Ascending aorta (tissue), 2 donors: ENCODE results near the gene RBBP8NL. TPM values are rescaled to one million over a fixed set of nuclear protein-coding genes. Genes with fewer than 3 reads are reported as not detected.

Experiments used
- DNase-seq, 2 donors: peaks; one replicate each; pipeline ENCODE4 v3.0.0-alpha.2; 2019; ENCODE audit warnings: low spot score in 2 of 2
- H3K27ac ChIP-seq, 2 donors: fragments of 200-600 bp; sonication (generic); one replicate each; pipeline ENCODE4 v1.5.1; 2016 to 2017; ENCODE audit warnings: mild to moderate bottlenecking in 1 of 2
- H3K27me3 ChIP-seq: fragments of 200-600 bp; sonication (generic); one replicate; pipeline ENCODE4 v1.5.1; 2017
- H3K36me3 ChIP-seq, 2 donors: fragments of 200-600 bp; sonication (generic); one replicate each; pipeline ENCODE4 v1.5.1; 2016
- H3K4me1 ChIP-seq, 2 donors: fragments of 200-600 bp; sonication (generic); one replicate each; pipeline ENCODE4 v1.5.1; 2016 to 2017; ENCODE audit warnings: mild to moderate bottlenecking in 1 of 2
- H3K4me3 ChIP-seq, 2 donors: fragments of 200-600 bp; sonication (generic); one replicate each; pipeline ENCODE4 v1.5.1; 2016 to 2017; ENCODE audit warnings: mild to moderate bottlenecking in 1 of 2
- H3K9me3 ChIP-seq, 2 donors: fragments of 200-600 bp; sonication (generic); one replicate each; pipeline ENCODE4 v1.5.1; 2016
- CTCF ChIP-seq, 3 experiments: fragments of 200-600 bp in 2 of 3; fragments of 450-650 bp in 1 of 3; sonication (generic) in 2 of 3; IDR thresholded peaks; one replicate each; pipeline ENCODE4 v1.5.1; 2016 to 2019; ENCODE audit warnings: antibody characterized with exemption in 3 of 3, mild to moderate bottlenecking in 1 of 3, moderate library complexity in 1 of 3
- intact Hi-C: fragments of 100-400 bp; cut with DNase I; formaldehyde crosslinking; loops from one replicate; pipeline ENCODE4 v1.15.1; 2023
- total RNA-seq: library from RNA; depleted of rRNA; stranded (reverse); fragments of >200 nt; gene quantifications from one replicate; pipeline ENCODE4 v1.1.0, GENCODE V29; 2016

RBBP8NL gene
- total RNA-seq, 1 donor from 2014 or later = not detected

DNA sequence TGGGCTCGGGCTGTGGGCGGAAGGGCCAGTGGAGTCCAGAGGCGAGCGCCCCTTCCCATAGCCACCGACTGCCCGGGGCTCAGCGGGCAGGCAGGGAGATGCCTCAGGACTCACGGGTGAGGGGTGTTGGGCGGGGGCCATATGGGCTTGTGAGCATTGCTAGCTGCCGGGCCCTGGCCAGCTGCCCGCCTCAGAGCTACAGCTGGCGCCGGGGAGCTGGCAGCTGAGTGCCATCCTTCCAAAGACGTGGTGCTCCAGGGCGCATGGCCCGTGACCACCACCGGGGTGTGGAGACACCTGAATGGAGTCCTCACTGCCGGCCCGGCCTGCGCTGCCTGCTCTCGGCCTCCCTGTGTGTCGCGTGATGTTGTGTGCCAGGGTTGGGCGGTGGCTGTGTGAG lies 10.6 kb upstream of the RBBP8NL start:
- H3K4me1 ChIP-seq = peaks cover 0 to 11% of the 10 kb centered on the region in 2 donors
- no peaks in the 10 kb centered on the region for H3K27me3 ChIP-seq
- no peaks in the 10 kb centered on the region for H3K9me3 ChIP-seq
- no peak overlapping the region for H3K4me3 ChIP-seq
- no peaks in the 10 kb centered on the region for H3K36me3 ChIP-seq
- H3K27ac ChIP-seq = no peak overlapping the region
- intact Hi-C loops = no loop called here
- TF ChIP-seq CTCF (IDR thresholded peaks at IDR 0.05) = no peak
- DNase-seq = no peak

DNA sequence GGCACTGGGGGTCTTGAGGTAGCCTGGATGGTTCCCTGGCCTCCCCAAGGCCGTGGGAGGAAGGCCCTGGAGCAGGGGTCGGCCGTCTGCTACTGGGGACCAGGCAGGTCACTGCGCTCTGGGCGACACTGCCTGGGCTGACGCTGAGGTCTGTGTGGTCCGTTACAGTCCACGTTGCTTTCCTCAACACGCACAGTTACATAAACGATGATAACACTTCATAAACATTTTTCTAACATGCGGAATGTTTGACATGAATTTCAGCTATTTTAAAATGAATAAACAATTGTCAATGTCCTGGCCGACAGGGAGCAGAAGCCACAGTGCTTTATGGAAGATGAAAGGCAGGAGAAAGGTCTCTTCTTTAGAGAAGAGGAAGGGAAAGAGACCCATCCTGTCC lies 10.2 kb upstream of the RBBP8NL start:
- Histone ChIP-seq H3K4me1 (peaks cover 0 to 11% of the 10 kb centered on the region in 2 donors), H3K9me3 (no peaks in the 10 kb centered on the region), H3K36me3 (no peaks in the 10 kb centered on the region), H3K27me3 (no peaks in the 10 kb centered on the region), H3K27ac (no peak overlapping the region), H3K4me3 (no peak overlapping the region)
- intact Hi-C loops = no loop called here
- no peak for DNase-seq
- TF ChIP-seq CTCF (IDR thresholded peaks at IDR 0.05) = no peak

DNA sequence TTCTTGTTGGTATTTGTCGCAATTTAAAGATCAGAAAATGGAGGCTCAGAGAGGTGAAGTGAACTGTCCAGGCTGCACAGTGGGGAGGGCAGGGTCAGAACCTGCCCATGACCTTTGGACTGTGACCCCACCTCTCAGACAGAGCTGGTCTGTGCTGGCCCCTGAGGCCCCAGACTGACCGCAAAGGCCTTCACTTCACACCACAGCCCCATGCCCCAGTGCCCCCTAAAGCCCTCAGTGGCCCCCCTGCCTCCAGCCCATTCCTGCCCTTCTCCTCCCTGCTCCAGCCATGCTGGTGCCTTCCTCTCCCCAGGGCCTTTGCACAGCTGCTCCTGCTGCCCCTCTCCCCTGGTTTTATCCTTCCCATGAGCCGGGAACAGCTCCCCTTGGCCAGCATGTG lies 9.4 kb upstream of the RBBP8NL start:
- no peak for TF ChIP-seq CTCF (IDR thresholded peaks at IDR 0.05)
- intact Hi-C loops = no loop called here
- no peaks in the 10 kb centered on the region for H3K9me3 ChIP-seq
- no peak overlapping the region for H3K27ac ChIP-seq
- H3K4me1 ChIP-seq = peaks cover 0 to 11% of the 10 kb centered on the region in 2 donors
- no peak overlapping the region for H3K4me3 ChIP-seq
- DNase-seq = no peak
- no peaks in the 10 kb centered on the region for H3K36me3 ChIP-seq
- H3K27me3 ChIP-seq = no peaks in the 10 kb centered on the region

- peak in 1 of 2 donors; percentile 68 for DNase-seq
Measured at GRCh38 chr20:62433658-62434497, 6.5 kb upstream of the RBBP8NL start.

DNA sequence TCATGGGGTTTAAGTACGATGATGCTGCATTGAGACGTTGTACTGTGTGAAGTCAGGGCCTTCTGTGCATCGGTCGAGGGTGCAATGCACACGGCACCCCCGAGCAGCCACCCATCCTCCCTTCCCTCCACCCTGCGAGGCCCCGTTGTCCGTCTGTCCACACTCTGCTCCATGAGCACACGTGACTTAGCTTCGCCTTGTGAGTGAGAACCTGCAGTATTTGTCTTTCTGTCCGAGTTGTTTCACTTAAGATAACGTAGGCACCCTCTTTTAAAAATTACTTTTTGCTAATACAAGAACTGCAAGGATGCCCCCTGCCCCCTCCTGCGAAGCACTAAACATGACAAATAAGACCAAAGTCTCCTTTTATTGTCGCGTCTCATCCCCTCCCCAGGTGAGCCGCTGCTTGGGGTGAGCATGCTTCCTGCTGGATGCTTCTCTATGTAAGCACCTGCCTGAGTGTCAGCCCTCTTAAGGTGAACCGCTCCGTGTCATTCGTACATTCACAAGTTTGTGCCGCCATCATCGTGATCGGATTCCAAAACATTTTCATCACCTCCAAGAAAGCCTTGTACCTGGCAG lies 3.6 kb upstream of the RBBP8NL start:
- TF ChIP-seq CTCF (IDR thresholded peaks at IDR 0.05) = no peak
- Histone ChIP-seq H3K27me3 (no peaks in the 10 kb centered on the region), H3K4me1 (peaks cover 0 to 11% of the 10 kb centered on the region in 2 donors), H3K4me3 (no peak overlapping the region), H3K27ac (no peak overlapping the region), H3K9me3 (no peaks in the 10 kb centered on the region), H3K36me3 (no peaks in the 10 kb centered on the region)
- intact Hi-C loops = no loop called here
- DNase-seq = no peak

More at GRCh38 chr20:62433658-62434497, 6.5 kb upstream of the RBBP8NL start:
- H3K4me1 ChIP-seq = peaks cover 0 to 11% of the 10 kb centered on the region in 2 donors
- no peaks in the 10 kb centered on the region for H3K27me3 ChIP-seq
- intact Hi-C loops = no loop called here
- peak overlapping the region; percentile 10 to 45 for H3K4me3 ChIP-seq
- no peaks in the 10 kb centered on the region for H3K9me3 ChIP-seq
- peak overlapping the region; percentile 26 to 45 for H3K27ac ChIP-seq
- H3K36me3 ChIP-seq = no peaks in the 10 kb centered on the region
- no peak for TF ChIP-seq CTCF (IDR thresholded peaks at IDR 0.05)
